SK-N-MC (cell line): ENCODE results near the gene TES.

ENCODE experiments used
- EZH2 ChIP-seq: fragments of 200-600 bp; sonication (generic); IDR thresholded peaks from one replicate; pipeline ENCODE4 v1.6.1; 2017; ENCODE audit warnings: antibody characterized with exemption
- POLR2AphosphoS5 ChIP-seq: IDR thresholded peaks from 2 replicates; pipeline ENCODE4 v1.6.1; 2012; ENCODE audit warnings: mild to moderate bottlenecking, low read depth, low read length, borderline replicate concordance

- TF ChIP-seq EZH2 (no peak), POLR2AphosphoS5 (no peak)
Observed at GRCh38 chr7:116279217-116279616, 68.9 kb downstream of the TES start.
